HCT116 (cell line): Measurements from ENCODE around the gene KIRREL3.

Experiments
- CTCF ChIP-seq, 3 experiments: fragments of 200-600 bp in 1 of 3; sonication (generic) in 1 of 3; IDR thresholded peaks in 2 of 3; conservative IDR thresholded peaks in 1 of 3; 2 replicates each; pipeline ENCODE4 v1.5.1; 2012 to 2017; ENCODE audit warnings: low read depth in 2 of 3, low read length in 2 of 3, antibody characterized with exemption in 1 of 3, borderline replicate concordance in 1 of 3, control low read depth in 1 of 3, mild to moderate bottlenecking in 1 of 3, mixed read lengths in 1 of 3, mixed run types in 1 of 3, moderate library complexity in 1 of 3; ENCODE audit not compliant: insufficient read depth in 1 of 3
- EZH2 ChIP-seq: fragments of 200-600 bp; sonication (generic); IDR thresholded peaks from 2 replicates; pipeline ENCODE4 v1.6.1; 2017; ENCODE audit warnings: antibody characterized with exemption, mixed run types
- MAX ChIP-seq: IDR thresholded peaks from 2 replicates; pipeline ENCODE4 v1.6.1; 2012
- POLR2A ChIP-seq: IDR thresholded peaks from 2 replicates; pipeline ENCODE4 v1.7.0; 2011; ENCODE audit warnings: borderline replicate concordance; ENCODE audit not compliant: insufficient read depth, insufficient read length; ENCODE audit errors: extremely low read depth
- ZNF274 ChIP-seq: fragments of 200-500 bp; sonication (Bioruptor generic); IDR thresholded peaks from 2 replicates; pipeline ENCODE4 v1.6.1; 2014; ENCODE audit warnings: mild to moderate bottlenecking, low read depth, low read length, inconsistent platforms

- TF ChIP-seq MAX (no peak), CTCF (IDR thresholded peaks at IDR 0.05 in 2 of 3, conservative IDR thresholded peaks at IDR 0.05 in 1 of 3; ENCODE audit: borderline replicate concordance in 1 of 3, insufficient read depth in 1 of 3, low read depth in 2 of 3, low read length in 2 of 3) (no peak), EZH2 (no peak), POLR2A (no peak), ZNF274 (no peak)
Measured at GRCh38 chr11:126519764-126520734, 480.5 kb downstream of the KIRREL3 start.
